HEK293 (cell line): Measurements from ENCODE around the gene CD83.

Source experiments
- FEZF1 ChIP-seq: fragments of 450-650 bp; formaldehyde crosslinking; IDR thresholded peaks from 2 replicates; pipeline ENCODE4 v1.5.1; 2016; ENCODE audit warnings: missing biosample characterization, missing genetic modification characterization
- HOXA7 ChIP-seq: sonication (generic); formaldehyde crosslinking; IDR thresholded peaks from 2 replicates; pipeline ENCODE4 v1.8.1; 2022; ENCODE audit warnings: missing genetic modification reagents, borderline replicate concordance
- KLF1 ChIP-seq: fragments of 450-650 bp; formaldehyde crosslinking; IDR thresholded peaks from 2 replicates; pipeline ENCODE4 v1.5.1; 2016; ENCODE audit warnings: missing biosample characterization, missing genetic modification characterization
- KLF8 ChIP-seq: fragments of 450-650 bp; formaldehyde crosslinking; IDR thresholded peaks from 2 replicates; pipeline ENCODE4 v1.5.1; 2016; ENCODE audit warnings: missing biosample characterization, missing genetic modification characterization
- MZF1 ChIP-seq: fragments of 450-650 bp; formaldehyde crosslinking; IDR thresholded peaks from 2 replicates; pipeline ENCODE4 v1.5.1; 2017; ENCODE audit warnings: missing biosample characterization, missing genetic modification characterization, borderline replicate concordance
- OVOL3 ChIP-seq: fragments of 450-650 bp; formaldehyde crosslinking; IDR thresholded peaks from 2 replicates; pipeline ENCODE4 v1.5.1; 2016; ENCODE audit warnings: missing biosample characterization, missing genetic modification characterization
- PRDM2 ChIP-seq: fragments of 450-650 bp; formaldehyde crosslinking; IDR thresholded peaks from 2 replicates; pipeline ENCODE4 v1.5.1; 2016; ENCODE audit warnings: missing biosample characterization, missing genetic modification characterization, borderline replicate concordance
- SP2 ChIP-seq: fragments of 450-650 bp; formaldehyde crosslinking; IDR thresholded peaks from 2 replicates; pipeline ENCODE4 v1.5.1; 2016; ENCODE audit warnings: missing biosample characterization, missing genetic modification characterization
- WT1 ChIP-seq: fragments of 450-650 bp; formaldehyde crosslinking; IDR thresholded peaks from 2 replicates; pipeline ENCODE4 v1.5.1; 2016; ENCODE audit warnings: missing biosample characterization, missing genetic modification characterization
- YY1 ChIP-seq: fragments of 450-650 bp; formaldehyde crosslinking; IDR thresholded peaks from 2 replicates; pipeline ENCODE4 v1.5.1; 2018; ENCODE audit warnings: missing biosample characterization, missing genetic modification characterization
- ZBTB48 ChIP-seq: fragments of 450-650 bp; formaldehyde crosslinking; IDR thresholded peaks from 2 replicates; pipeline ENCODE4 v1.5.1; 2016; ENCODE audit warnings: missing biosample characterization, missing genetic modification characterization
- ZFHX2 ChIP-seq: fragments of 450-650 bp; formaldehyde crosslinking; conservative IDR thresholded peaks from 2 replicates; pipeline ENCODE4 v1.5.1; 2016; ENCODE audit warnings: missing biosample characterization, missing genetic modification characterization
- ZFP3 ChIP-seq: fragments of 450-650 bp; formaldehyde crosslinking; IDR thresholded peaks from 2 replicates; pipeline ENCODE4 v1.5.1; 2016; ENCODE audit warnings: low read depth, missing biosample characterization, missing genetic modification characterization
- ZNF10 ChIP-seq: fragments of 450-650 bp; formaldehyde crosslinking; IDR thresholded peaks from 2 replicates; pipeline ENCODE4 v1.5.1; 2017; ENCODE audit warnings: missing biosample characterization, missing genetic modification characterization
- ZNF157 ChIP-seq: fragments of 450-650 bp; formaldehyde crosslinking; IDR thresholded peaks from 2 replicates; pipeline ENCODE4 v1.5.1; 2016; ENCODE audit warnings: missing biosample characterization, missing genetic modification characterization
- ZNF16 ChIP-seq: fragments of 450-650 bp; formaldehyde crosslinking; IDR thresholded peaks from 2 replicates; pipeline ENCODE4 v1.5.1; 2016; ENCODE audit warnings: low read depth, missing biosample characterization, missing genetic modification characterization
- ZNF184 ChIP-seq: fragments of 450-650 bp; IDR thresholded peaks from 2 replicates; pipeline ENCODE4 v1.5.1; 2018; ENCODE audit warnings: missing biosample characterization, mild to moderate bottlenecking, missing genetic modification characterization
- ZNF221 ChIP-seq: fragments of 450-650 bp; formaldehyde crosslinking; IDR thresholded peaks from 2 replicates; pipeline ENCODE4 v1.5.1; 2017; ENCODE audit warnings: missing biosample characterization, missing genetic modification characterization, borderline replicate concordance
- ZNF280C ChIP-seq: fragments of 450-650 bp; formaldehyde crosslinking; IDR thresholded peaks from 2 replicates; pipeline ENCODE4 v1.5.1; 2016; ENCODE audit warnings: missing biosample characterization, missing genetic modification characterization
- ZNF280D ChIP-seq: fragments of 450-650 bp; formaldehyde crosslinking; IDR thresholded peaks from 2 replicates; pipeline ENCODE4 v1.5.1; 2016; ENCODE audit warnings: missing biosample characterization, missing genetic modification characterization
- ZNF473 ChIP-seq: fragments of 450-650 bp; formaldehyde crosslinking; IDR thresholded peaks from 2 replicates; pipeline ENCODE4 v1.5.1; 2017; ENCODE audit warnings: missing biosample characterization, missing genetic modification characterization
- ZNF548 ChIP-seq: fragments of 450-650 bp; formaldehyde crosslinking; IDR thresholded peaks from 2 replicates; pipeline ENCODE4 v1.5.1; 2016; ENCODE audit warnings: missing biosample characterization, missing genetic modification characterization
- ZNF549 ChIP-seq: fragments of 450-650 bp; IDR thresholded peaks from 2 replicates; pipeline ENCODE4 v1.5.1; 2018; ENCODE audit warnings: missing biosample characterization, missing genetic modification characterization, mild to moderate bottlenecking, inconsistent platforms, moderate library complexity
- ZNF560 ChIP-seq: fragments of 450-650 bp; formaldehyde crosslinking; IDR thresholded peaks from 2 replicates; pipeline ENCODE4 v1.5.1; 2017; ENCODE audit warnings: missing biosample characterization, missing genetic modification characterization, borderline replicate concordance
- ZNF600 ChIP-seq: fragments of 450-650 bp; formaldehyde crosslinking; IDR thresholded peaks from 2 replicates; pipeline ENCODE4 v1.5.1; 2016; ENCODE audit warnings: missing biosample characterization, missing genetic modification characterization
- ZNF626 ChIP-seq: fragments of 450-650 bp; sonication (Bioruptor Pico); formaldehyde crosslinking; IDR thresholded peaks from 2 replicates; pipeline ENCODE4 v1.5.1; 2018; ENCODE audit warnings: missing biosample characterization, missing genetic modification characterization, inconsistent platforms
- ZNF645 ChIP-seq: fragments of 450-650 bp; formaldehyde crosslinking; IDR thresholded peaks from 2 replicates; pipeline ENCODE4; 2016; ENCODE audit warnings: missing biosample characterization, missing genetic modification characterization
- ZNF670 ChIP-seq: fragments of 450-650 bp; formaldehyde crosslinking; IDR thresholded peaks from 2 replicates; pipeline ENCODE4 v1.5.1; 2016; ENCODE audit warnings: missing biosample characterization, missing genetic modification characterization, low read depth
- ZNF677 ChIP-seq: fragments of 450-650 bp; IDR thresholded peaks from 2 replicates; pipeline ENCODE4 v1.5.0; 2018; ENCODE audit warnings: missing biosample characterization, mild to moderate bottlenecking, missing genetic modification characterization, moderate library complexity
- ZNF747 ChIP-seq: fragments of 450-650 bp; formaldehyde crosslinking; IDR thresholded peaks from 2 replicates; pipeline ENCODE4 v1.5.1; 2016; ENCODE audit warnings: missing biosample characterization, missing genetic modification characterization
- ZSCAN30 ChIP-seq: fragments of 450-650 bp; IDR thresholded peaks from 2 replicates; pipeline ENCODE4 v1.5.1; 2018; ENCODE audit warnings: missing biosample characterization, mild to moderate bottlenecking, missing genetic modification characterization, moderate library complexity

The CD83 gene

GRCh38 chr6:14128012-14128411, 10.4 kb downstream of the CD83 start (continued):
- TF ChIP-seq ZNF280D, result no peak
- TF ChIP-seq ZBTB48 (tag by site-specific recombination), result peak; percentile 88
- no peak for TF ChIP-seq OVOL3 (tag by site-specific recombination)
- no peak for TF ChIP-seq YY1 (tag by site-specific recombination)
- no peak for TF ChIP-seq ZNF670
- TF ChIP-seq ZNF473 (tag by site-specific recombination), result no peak
- 0 out of 2 replicates have a peak, but pooled peaks have one; percentile 12 for TF ChIP-seq ZFHX2 (tag by site-specific recombination)
- no peak for TF ChIP-seq ZNF548 (tag by site-specific recombination)
- no peak for TF ChIP-seq ZNF600 (tag by site-specific recombination)
- TF ChIP-seq ZNF10, result no peak
- no peak for TF ChIP-seq ZNF16 (tag by site-specific recombination)
- no peak for TF ChIP-seq ZNF645 (tag by site-specific recombination)
- TF ChIP-seq ZNF677 (tag by site-specific recombination), result peak; percentile 50; the same call in 1 of the 2 replicates
- no peak for TF ChIP-seq PRDM2 (tag by site-specific recombination)
- no peak for TF ChIP-seq KLF8
- no peak for TF ChIP-seq SP2 (tag by site-specific recombination)
- no peak for TF ChIP-seq ZSCAN30 (tag by site-specific recombination)
- no peak for TF ChIP-seq ZNF184
- no peak for TF ChIP-seq ZNF747 (tag by site-specific recombination)
- no peak for TF ChIP-seq KLF1 (tag by site-specific recombination)
- TF ChIP-seq ZNF280C (tag by site-specific recombination), result no peak
- TF ChIP-seq ZNF221 (tag by site-specific recombination), result no peak
- peak; percentile 37; the same call in 1 of the 2 replicates for TF ChIP-seq MZF1 (tag by site-specific recombination)
- no peak for TF ChIP-seq WT1 (tag by site-specific recombination)
- TF ChIP-seq ZNF560, result no peak
- no peak for TF ChIP-seq ZFP3 (tag by site-specific recombination)
- peak; percentile 37; the same call in 1 of the 2 replicates for TF ChIP-seq FEZF1 (tag by site-specific recombination)
- no peak for TF ChIP-seq ZNF549 (tag by site-specific recombination)
- no peak for TF ChIP-seq ZNF157 (tag by site-specific recombination)
- TF ChIP-seq ZNF626 (tag by site-specific recombination), result no peak
- no peak for TF ChIP-seq HOXA7 (CRISPR knock-in tag)
